Kidney capillary endothelial cell (primary cell): ENCODE results near the gene APBA2.
"Not testable (repeated sequence)": the region's sequence is repeated elsewhere in the genome, so short reads cannot be mapped to it uniquely, and the experiment has no call there.

Source experiments
- DNase-seq: peaks from one replicate; pipeline ENCODE4 v3.0.0-alpha.2; 2018; ENCODE audit warnings: low spot score

The APBA2 gene

GRCh38 chr15:28997791-28998190 is 112.0 kb downstream of the APBA2 start:
- DNase-seq: no peak

GRCh38 chr15:28998511-28998910 is 112.7 kb downstream of the APBA2 start:
- no peak for DNase-seq

- no peak for DNase-seq
Measured at GRCh38 chr15:29003191-29003839, 117.5 kb downstream of the APBA2 start.

GRCh38 chr15:29003840-29004233 is 118.1 kb downstream of the APBA2 start:
- DNase-seq: no peak

- no peak for DNase-seq
Measured at GRCh38 chr15:29005931-29006330, 120.2 kb downstream of the APBA2 start.

- no peak for DNase-seq
Measured at GRCh38 chr15:29008846-29009245, 123.1 kb downstream of the APBA2 start.

GRCh38 chr15:29012097-29012496 is 126.3 kb downstream of the APBA2 start:
- no peak for DNase-seq

GRCh38 chr15:29014493-29014892 is 128.7 kb downstream of the APBA2 start:
- no peak for DNase-seq

GRCh38 chr15:29016518-29016917 is 130.7 kb downstream of the APBA2 start:
- DNase-seq: no peak

GRCh38 chr15:29018120-29018805 is 132.5 kb downstream of the APBA2 start:
- DNase-seq: no peak

- no peak for DNase-seq
Measured at GRCh38 chr15:29018995-29019976, 133.5 kb downstream of the APBA2 start.

- no peak for DNase-seq
Measured at GRCh38 chr15:29021857-29022256, 136.1 kb downstream of the APBA2 start.

- no peak for DNase-seq
Measured at GRCh38 chr15:29024662-29025061, 138.9 kb downstream of the APBA2 start.

GRCh38 chr15:29025411-29025810 is 139.6 kb downstream of the APBA2 start:
- not testable (repeated sequence) for DNase-seq

- DNase-seq: not testable (repeated sequence)
Measured at GRCh38 chr15:29028158-29028557, 142.4 kb downstream of the APBA2 start.

- DNase-seq: no peak
Measured at GRCh38 chr15:29029651-29030195, 143.9 kb downstream of the APBA2 start.

- no peak for DNase-seq
Measured at GRCh38 chr15:29031502-29032228, 145.9 kb downstream of the APBA2 start.

GRCh38 chr15:29032229-29032625 is 146.5 kb downstream of the APBA2 start:
- DNase-seq: no peak

GRCh38 chr15:29032751-29033150 is 147.0 kb downstream of the APBA2 start:
- DNase-seq: no peak

GRCh38 chr15:29034151-29034550 is 148.4 kb downstream of the APBA2 start:
- no peak for DNase-seq

- DNase-seq: no peak
Measured at GRCh38 chr15:29034593-29035335, 149.0 kb downstream of the APBA2 start.
